ENCODE results near the gene RPL10A. TPM values are rescaled to one million over a fixed set of nuclear protein-coding genes. Genes with fewer than 3 reads are reported as not detected.

RPL10A gene
- total RNA-seq, 1 donor from 2014 or later: 643 TPM

- H3K36me3 ChIP-seq: peaks cover 59 to 83% of the 10 kb centered on the region in 2 donors
- no peak overlapping the region for H3K4me3 ChIP-seq
- H3K27ac ChIP-seq: no peak overlapping the region
- no peak for TF ChIP-seq CTCF (IDR thresholded peaks at IDR 0.05)
- no peaks in the 10 kb centered on the region for H3K27me3 ChIP-seq
- intact Hi-C loops (cut with DNase I): no loop called here
- DNase-seq (ENCODE audit: low spot score in 2 of 2): no peak
- no peaks in the 10 kb centered on the region for H3K4me1 ChIP-seq
- H3K9me3 ChIP-seq: no peaks in the 10 kb centered on the region
These were observed 10.1 kb downstream of the RPL10A start for GRCh38 chr6:35478259-35478658.

- H3K36me3 ChIP-seq: peaks cover 53 to 82% of the 10 kb centered on the region in 2 donors
- intact Hi-C loops (cut with DNase I): loop anchor here (10.0 kb wide), 1 partner anchor 325 kb away; no protein-coding TSS in a partner anchor
These were observed 12.0 kb downstream of the RPL10A start for GRCh38 chr6:35480176-35480575.

GRCh38 chr6:35481226-35481625 is 13.0 kb downstream of the RPL10A start:
- no peak for TF ChIP-seq CTCF (IDR thresholded peaks at IDR 0.05)
- DNase-seq (ENCODE audit: low spot score in 2 of 2): no peak
- Histone ChIP-seq H3K27me3 (no peaks in the 10 kb centered on the region), H3K36me3 (peaks cover 49 to 72% of the 10 kb centered on the region in 2 donors), H3K4me3 (no peak overlapping the region), H3K4me1 (peaks cover 9 to 16% of the 10 kb centered on the region in 2 donors), H3K27ac (no peak overlapping the region), H3K9me3 (no peaks in the 10 kb centered on the region)
- intact Hi-C loops (cut with DNase I): loop anchor here (10.0 kb wide), 1 partner anchor 326 kb away; no protein-coding TSS in a partner anchor

More at GRCh38 chr6:35480176-35480575, 12.0 kb downstream of the RPL10A start:
- H3K9me3 ChIP-seq: no peaks in the 10 kb centered on the region
- peaks cover 0 to 5% of the 10 kb centered on the region in 2 donors for H3K4me1 ChIP-seq
- peak overlapping the region in 1 of 2 donors; percentile 9 for H3K27ac ChIP-seq
- H3K4me3 ChIP-seq: no peak overlapping the region
- no peak for DNase-seq (ENCODE audit: low spot score in 2 of 2)
- TF ChIP-seq CTCF (IDR thresholded peaks at IDR 0.05): no peak
- H3K27me3 ChIP-seq: no peaks in the 10 kb centered on the region

- Histone ChIP-seq H3K9me3 (no peaks in the 10 kb centered on the region), H3K27ac (no peak overlapping the region), H3K27me3 (no peaks in the 10 kb centered on the region), H3K4me3 (no peak overlapping the region), H3K36me3 (peaks cover 45 to 56% of the 10 kb centered on the region in 2 donors), H3K4me1 (peaks cover 20 to 32% of the 10 kb centered on the region in 2 donors)
- intact Hi-C loops (cut with DNase I): loop anchor here (10.0 kb wide), 1 partner anchor 328 kb away; no protein-coding TSS in a partner anchor
- no peak for TF ChIP-seq CTCF (IDR thresholded peaks at IDR 0.05)
- no peak for DNase-seq (ENCODE audit: low spot score in 2 of 2)
These were observed 14.9 kb downstream of the RPL10A start for GRCh38 chr6:35483062-35483461.

- Histone ChIP-seq H3K4me1 (peaks cover 24 to 36% of the 10 kb centered on the region in 2 donors), H3K27me3 (no peaks in the 10 kb centered on the region), H3K36me3 (peaks cover 45 to 51% of the 10 kb centered on the region in 2 donors), H3K4me3 (no peak overlapping the region), H3K9me3 (no peaks in the 10 kb centered on the region), H3K27ac (peak overlapping the region in 1 of 2 donors; percentile 90)
- intact Hi-C loops (cut with DNase I): loop anchor here (10.0 kb wide), 1 partner anchor 329 kb away; no protein-coding TSS in a partner anchor
- no peak for TF ChIP-seq CTCF (IDR thresholded peaks at IDR 0.05)
- no peak for DNase-seq (ENCODE audit: low spot score in 2 of 2)
These were observed 15.3 kb downstream of the RPL10A start for GRCh38 chr6:35483490-35483889.

Data from ascending aorta (tissue), 2 donors.